IPS-18c (cell line): ENCODE results near the gene DAPP1.

Source experiments
- H3K4me3 ChIP-seq: 2 replicates; pipeline ENCODE4 v1.7.0; 2013; ENCODE audit warnings: low read depth, mild to moderate bottlenecking, low read length, moderate library complexity; ENCODE audit not compliant: insufficient read depth
- H3K9me3 ChIP-seq: one replicate; pipeline ENCODE4 v1.6.1; 2013; ENCODE audit warnings: mild to moderate bottlenecking, low read length, moderate library complexity; ENCODE audit not compliant: control insufficient read depth, insufficient read depth

The DAPP1 gene

DNA sequence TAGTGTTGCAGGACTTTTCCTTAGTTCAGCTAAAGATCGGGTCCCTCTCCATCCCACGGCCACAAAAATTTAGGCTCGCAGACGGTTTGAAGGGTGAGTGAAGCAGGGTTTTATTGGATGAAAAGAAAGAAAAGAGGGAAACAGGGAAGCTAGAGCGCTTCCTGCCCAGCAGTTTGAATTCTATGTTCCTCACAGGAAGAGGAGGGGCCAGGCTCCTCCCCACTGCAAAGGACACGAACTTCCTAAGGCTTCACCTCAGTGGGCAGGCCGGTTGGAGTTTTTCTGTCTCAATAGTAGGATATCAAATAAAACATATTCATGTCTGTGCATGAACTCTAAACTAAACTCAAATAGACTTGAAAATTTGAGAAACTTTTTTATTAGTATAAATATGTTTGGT is 27.4 kb downstream of the DAPP1 start:
- no peak overlapping the region for H3K4me3 ChIP-seq
- H3K9me3 ChIP-seq = no peaks in the 10 kb centered on the region

DNA sequence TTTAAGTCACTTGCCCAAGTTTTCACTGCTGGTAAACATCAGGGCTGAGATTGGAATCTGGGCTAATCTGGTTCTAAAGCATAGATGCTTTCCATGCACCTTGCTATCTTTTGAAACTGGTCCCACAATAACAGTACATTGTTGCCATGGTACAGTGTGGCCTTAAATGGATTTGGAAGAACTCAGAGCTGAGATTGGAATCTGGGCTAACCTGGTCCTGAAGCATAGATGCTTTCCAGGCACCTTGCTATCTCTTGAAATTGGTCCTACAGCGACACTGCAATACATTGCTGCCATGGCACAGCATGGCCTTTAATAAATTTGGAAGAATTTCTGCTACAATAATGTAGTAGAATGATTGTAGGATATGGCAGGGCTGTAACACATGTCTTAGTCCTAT is 28.6 kb downstream of the DAPP1 start:
- no peaks in the 10 kb centered on the region for H3K9me3 ChIP-seq
- no peak overlapping the region for H3K4me3 ChIP-seq

DNA sequence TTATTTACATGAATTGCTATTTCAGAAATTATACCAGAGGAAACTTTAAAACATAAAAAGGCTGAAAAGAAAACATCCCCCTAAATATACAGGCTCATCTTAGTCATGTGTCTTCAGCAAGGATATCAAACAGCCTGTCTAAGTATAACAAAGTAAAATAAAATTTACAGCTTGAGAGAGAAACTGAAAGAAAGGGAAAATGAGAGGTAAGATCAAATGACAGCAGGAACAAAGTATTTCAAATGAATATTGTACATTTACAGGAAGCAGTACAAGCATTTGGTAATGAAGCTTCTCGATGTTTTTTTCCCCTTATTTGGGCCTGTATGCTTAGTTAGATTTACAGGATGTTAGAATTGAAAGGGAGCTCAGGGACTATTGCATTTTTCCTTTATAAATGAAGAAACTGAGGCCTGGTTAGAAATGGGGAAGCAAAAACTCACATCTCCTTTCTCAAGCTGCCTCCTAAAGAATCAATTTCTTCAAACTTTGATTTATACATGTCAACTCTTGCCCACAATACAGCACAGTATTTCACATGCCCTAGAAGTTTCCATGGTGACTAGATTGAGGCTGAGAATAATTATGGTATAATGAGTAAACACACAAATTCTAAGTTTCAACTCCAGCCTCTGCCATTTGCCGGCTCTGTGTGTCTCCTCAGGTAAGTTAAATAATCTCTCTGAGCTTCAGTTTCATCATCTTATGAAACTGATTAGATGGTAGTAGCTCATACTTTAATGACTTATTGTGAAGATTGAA is 29.3 kb downstream of the DAPP1 start:
- Histone ChIP-seq H3K4me3 (no peak overlapping the region), H3K9me3 (no peaks in the 10 kb centered on the region)

DNA sequence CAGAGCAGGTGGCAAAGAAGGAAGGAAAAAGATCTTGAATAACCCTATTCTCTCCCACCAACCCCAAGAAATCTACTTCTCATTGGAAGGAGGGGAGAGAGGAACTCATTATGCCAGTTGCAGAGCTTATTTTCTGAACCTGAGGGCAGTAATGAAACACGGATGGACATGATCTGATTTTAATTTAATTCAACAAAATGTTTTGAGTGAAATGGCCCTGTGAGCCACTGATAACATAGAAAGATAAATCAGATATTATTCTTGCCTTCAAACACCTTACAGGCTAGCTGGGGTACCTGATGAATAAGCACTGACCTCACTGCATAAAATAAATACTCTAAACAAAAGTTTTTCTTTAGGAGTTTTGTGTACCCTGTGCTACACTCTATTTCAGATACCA is 30.3 kb downstream of the DAPP1 start:
- no peak overlapping the region for H3K4me3 ChIP-seq
- H3K9me3 ChIP-seq = no peaks in the 10 kb centered on the region

DNA sequence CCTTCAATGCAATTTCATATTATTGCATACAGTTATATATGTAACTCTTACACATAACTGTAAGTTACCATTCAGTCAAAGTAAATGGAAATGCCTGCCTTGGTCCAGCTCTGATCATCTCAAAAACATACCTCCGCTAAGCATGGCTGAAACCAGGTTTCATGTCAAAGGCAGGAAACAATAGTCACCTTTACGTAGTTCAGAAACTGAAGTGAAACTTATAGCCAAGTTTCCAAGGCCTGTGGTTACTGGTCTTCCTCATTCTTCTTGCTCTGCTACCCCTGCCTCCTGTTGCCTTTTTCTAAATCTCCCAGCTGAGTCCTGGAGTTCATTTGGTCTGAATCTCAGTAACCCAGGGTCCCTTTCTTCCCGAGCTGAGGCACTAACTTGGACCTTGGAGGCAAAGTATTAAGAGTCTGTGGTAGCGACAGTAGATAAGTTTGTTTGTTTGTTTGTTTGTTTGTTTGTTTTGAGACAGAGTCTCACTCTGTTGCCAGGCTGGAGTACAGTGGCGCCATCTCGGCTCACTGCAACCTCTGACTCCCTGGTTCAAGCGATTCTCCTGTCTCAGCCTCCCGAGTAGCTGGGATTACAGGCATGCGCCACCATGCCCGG is 30.8 kb downstream of the DAPP1 start:
- Histone ChIP-seq H3K9me3 (no peaks in the 10 kb centered on the region), H3K4me3 (no peak overlapping the region)

DNA sequence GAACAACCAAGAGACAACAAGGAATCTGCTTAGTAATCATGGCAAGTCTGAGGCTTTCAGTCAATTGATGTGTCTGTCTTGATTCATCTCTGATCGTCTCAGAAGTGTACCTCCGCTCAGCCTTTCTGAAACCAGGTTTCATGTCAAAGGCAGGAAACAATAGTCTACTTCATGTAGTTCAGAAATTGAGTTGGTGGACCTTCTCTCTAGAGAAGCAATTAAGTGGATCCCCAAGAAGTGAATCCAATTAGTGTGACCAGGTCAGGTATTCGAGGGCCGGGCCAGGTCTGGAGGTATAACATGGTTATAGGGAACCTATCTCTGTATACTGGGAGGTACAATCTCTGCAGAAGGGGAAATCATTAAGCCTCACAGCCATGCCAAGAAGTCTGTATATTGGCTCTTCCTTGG is 32.0 kb downstream of the DAPP1 start:
- Histone ChIP-seq H3K4me3 (no peak overlapping the region), H3K9me3 (no peaks in the 10 kb centered on the region)

DNA sequence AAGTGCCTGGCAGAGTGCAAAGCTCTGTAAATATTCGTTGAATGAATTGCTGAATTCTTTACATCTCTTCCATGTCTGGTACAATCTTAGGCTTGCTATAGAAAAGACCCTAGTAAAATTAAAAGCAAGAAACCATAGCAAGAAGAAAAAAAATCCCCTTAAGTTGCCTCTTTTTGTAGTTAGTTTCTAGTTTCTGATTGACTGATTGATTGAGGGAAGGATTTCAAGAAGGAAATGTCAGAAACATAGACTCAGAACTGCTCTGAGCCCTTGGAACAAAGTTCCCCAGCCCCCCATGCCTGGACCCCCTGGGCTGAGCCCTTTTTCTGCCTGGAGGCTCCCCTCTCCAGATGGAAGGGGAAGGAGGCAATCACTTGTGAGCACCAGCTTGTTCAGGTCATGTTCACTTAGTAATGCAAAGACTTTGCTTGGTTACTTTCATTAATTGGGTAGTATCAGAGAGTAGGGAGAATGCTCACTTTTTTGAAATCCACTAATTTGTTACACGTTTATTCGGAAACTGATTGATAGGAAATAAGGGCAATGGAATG is 35.6 kb downstream of the DAPP1 start:
- no peaks in the 10 kb centered on the region for H3K9me3 ChIP-seq

DNA sequence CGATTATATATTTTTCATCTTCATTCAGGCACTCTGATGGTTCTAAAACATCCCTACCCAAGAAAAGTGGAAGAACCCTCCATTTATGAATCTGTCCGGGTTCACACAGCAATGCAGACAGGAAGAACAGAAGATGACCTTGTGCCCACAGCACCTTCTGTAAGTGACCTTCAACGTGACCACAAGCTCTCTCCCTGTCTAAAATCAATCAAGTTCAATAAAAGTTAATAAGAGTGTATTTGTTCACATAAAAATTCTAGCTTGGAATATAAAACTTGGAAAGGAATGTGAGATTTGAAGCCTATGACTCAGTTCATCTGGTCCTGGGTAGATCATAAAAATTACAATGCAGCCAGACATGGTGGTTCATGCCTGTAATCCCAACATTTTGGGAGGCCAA is 36.6 kb downstream of the DAPP1 start:
- Histone ChIP-seq H3K9me3 (no peaks in the 10 kb centered on the region), H3K4me3 (no peak overlapping the region)

More for the DNA sequence above, 35.6 kb downstream of the DAPP1 start:
- H3K4me3 ChIP-seq = no peak overlapping the region

DNA sequence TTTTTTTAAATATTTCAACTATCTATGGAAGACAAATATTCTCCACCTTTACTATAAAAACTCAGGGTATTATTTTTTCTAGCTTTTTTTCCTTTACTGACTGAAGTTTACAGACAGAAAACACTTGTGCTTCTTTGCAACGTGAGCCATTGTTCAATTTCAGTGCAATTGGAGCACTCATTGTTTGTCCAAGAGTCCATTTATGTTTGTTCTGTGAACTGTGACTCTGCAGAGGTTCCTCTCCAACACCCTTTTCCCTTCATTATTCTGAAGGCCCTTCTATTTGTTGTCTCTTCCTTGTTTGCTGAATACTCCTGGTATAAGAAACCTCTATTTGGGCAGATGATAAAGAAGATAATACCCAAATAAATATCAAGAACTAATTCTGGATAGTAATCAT is 37.4 kb downstream of the DAPP1 start:
- H3K4me3 ChIP-seq = no peak overlapping the region
- no peaks in the 10 kb centered on the region for H3K9me3 ChIP-seq

DNA sequence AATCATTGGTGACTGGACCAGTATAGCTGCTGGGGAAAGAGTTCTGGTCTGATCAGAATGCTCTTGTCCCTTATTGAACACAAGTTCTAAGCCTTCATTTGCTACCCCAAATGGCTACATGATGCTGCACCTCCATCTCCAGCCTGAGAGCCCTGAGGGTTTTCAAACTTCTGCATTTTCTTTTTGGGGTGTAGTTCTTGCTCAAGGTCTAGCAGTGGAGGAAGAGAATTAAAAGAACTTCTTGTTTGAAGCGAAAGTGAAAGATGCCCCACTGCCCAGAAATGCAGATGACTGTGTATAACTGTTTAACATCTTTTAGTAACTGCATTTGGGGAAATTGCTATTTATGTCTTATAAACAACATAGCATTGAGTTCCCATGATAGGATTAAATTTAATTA is 39.1 kb downstream of the DAPP1 start:
- H3K4me3 ChIP-seq = no peak overlapping the region

DNA sequence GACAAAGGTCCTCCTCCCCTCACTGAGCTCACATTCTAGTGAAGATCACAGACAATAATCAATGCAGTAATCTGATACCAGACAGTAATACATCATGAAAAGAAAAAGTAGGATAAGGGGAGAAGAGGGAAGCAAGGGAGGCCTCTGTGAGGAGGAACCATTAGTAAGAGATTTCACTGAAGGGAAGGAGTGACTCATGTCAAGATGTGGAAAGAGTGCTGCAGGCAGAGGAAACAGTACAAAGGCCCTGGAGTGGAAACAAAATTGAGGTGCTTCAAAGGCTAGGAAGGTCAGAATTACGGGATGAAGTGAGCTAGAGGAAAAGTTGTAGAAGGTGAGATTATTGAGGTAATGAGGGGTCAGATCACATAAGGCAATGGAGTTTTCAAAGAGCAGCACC is 39.5 kb downstream of the DAPP1 start:
- Histone ChIP-seq H3K4me3 (no peak overlapping the region), H3K9me3 (no peaks in the 10 kb centered on the region)

More for the DNA sequence above, 39.1 kb downstream of the DAPP1 start:
- H3K9me3 ChIP-seq = no peaks in the 10 kb centered on the region

DNA sequence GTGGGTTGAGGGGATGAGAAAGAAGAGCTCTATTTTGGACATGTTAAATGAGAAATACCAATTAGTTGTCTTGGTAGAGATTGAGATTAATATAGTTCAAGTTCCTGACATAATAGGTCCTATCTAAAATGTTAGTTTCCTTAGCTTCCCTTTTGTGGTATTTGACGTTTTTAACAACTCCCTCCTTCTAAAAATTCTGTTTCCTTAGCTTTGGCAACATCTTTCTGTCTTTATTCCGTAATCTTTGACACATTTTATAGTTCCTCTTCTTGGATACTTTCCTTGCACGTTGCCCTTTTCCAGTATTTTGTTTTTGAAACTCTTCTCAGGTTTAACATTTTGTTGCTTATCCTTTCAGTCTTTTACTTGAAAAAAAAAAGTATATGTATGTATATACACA is 40.7 kb downstream of the DAPP1 start:
- no peaks in the 10 kb centered on the region for H3K9me3 ChIP-seq
- H3K4me3 ChIP-seq = no peak overlapping the region

DNA sequence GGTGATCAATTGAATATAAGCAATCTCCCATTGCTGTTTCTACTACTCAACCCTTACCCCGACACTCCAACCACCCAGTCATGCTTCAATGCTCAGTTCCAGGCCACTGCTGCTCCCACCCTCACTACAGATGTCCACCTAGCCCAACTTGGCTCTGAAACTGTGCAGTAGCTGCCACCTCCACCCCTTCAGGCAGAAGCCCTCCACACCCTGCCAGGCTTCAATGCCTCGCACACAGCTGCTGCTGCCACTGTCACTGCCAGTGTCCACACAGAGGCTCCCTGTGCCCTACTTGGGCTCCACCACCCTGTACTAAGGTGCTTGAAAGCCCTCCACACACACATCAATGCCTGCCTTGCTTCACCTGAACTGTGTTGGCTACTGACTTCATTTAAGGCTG is 43.0 kb downstream of the DAPP1 start:
- no peak overlapping the region for H3K4me3 ChIP-seq

DNA sequence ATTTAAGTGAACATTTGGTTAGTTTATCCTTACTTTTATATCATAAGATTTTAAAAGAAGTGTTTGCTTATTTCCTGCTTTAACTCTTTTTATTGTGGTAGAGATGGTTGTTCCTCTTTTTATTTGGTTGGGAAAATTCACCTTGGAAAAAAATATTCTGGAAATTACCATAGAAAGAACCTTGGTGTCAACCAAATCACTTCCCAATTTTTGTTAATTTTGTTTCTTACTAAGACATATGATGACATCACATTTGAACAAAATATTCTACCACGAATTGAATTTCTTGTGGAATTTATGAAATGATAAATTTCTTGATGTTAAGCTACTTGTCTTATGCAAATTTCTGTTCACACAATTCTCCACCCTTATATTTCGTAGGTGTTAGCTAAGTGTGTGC is 43.9 kb downstream of the DAPP1 start:
- no peak overlapping the region for H3K4me3 ChIP-seq

More for the DNA sequence above, 43.0 kb downstream of the DAPP1 start:
- no peaks in the 10 kb centered on the region for H3K9me3 ChIP-seq

DNA sequence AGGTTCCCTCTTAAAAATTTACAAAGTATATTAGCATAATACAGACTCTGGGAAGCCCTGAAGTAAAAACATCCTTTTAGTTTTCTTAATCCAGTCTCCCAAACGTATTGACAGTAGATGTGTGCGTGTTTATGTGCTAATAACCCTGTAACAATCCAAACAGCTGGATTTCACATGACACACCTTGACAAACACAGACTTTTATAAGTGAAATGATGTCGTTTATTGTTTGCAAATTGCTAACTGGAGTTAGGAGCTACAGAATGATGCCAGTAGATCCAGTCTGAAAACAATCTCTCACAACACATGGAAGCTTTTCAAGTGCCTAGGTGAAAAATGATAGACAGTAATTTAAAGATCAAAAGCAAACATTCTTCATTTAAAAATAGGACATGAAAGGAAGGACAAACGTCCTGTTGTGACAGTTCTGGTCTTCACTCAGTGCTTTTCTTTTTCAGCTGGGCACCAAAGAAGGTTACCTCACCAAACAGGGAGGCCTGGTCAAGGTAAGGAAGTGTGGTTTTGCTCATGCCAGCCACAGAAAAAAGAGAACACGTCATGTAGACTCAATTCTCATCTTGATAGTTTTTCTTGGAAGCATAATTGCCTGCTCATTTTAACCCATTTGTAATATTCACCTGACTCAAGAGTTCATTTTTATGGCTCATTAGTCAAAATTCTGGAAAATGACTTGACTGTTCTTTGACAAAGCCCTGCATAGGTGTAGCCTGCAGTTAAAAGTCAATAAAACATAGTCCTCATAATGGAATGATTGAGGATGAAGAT is 44.7 kb downstream of the DAPP1 start:
- Histone ChIP-seq H3K9me3 (no peaks in the 10 kb centered on the region), H3K4me3 (no peak overlapping the region)

More for the DNA sequence above, 43.9 kb downstream of the DAPP1 start:
- no peaks in the 10 kb centered on the region for H3K9me3 ChIP-seq

DNA sequence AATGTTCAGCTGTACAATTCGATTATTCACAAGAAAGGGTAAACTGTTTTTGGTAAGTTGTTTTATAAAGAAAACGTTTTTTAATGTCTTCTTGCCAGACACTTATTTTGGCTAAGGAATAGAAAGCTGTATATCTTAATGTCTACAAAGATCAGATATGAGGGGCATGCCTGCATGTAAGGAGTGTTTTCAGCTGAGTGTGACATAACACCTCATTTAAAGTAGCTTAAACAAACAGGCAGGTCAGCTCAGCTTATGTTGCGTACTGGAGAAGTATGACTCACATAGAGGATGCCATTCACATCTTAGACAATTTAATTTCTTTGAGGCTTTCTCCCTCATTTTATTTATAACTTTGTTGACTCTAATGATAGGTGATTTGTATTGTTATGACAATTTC is 47.2 kb downstream of the DAPP1 start:
- Histone ChIP-seq H3K4me3 (no peak overlapping the region), H3K9me3 (no peaks in the 10 kb centered on the region)

DNA sequence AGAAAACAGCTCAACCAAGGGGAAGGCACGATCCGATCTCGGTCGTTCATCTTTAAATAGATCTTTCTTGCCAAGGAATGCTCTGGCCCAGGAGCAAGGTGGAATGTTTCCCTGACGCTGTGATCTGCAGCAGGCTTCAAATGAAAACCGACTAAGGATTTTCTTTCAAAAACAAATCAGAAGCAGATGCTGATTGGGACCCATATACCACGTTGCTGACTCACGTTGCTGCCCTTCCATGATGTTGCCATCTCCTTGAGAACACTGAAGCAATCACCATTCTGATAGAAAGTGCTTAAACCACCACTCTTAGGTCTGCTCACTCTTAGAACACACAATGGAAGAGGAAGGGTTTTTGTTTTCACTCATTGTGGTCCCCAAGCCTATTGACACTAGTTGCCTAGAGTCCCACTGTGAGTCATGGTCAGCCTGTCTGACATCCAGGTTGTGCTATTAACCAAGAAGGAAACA is 51.5 kb downstream of the DAPP1 start:
- H3K9me3 ChIP-seq = no peaks in the 10 kb centered on the region
- H3K4me3 ChIP-seq = no peak overlapping the region

DNA sequence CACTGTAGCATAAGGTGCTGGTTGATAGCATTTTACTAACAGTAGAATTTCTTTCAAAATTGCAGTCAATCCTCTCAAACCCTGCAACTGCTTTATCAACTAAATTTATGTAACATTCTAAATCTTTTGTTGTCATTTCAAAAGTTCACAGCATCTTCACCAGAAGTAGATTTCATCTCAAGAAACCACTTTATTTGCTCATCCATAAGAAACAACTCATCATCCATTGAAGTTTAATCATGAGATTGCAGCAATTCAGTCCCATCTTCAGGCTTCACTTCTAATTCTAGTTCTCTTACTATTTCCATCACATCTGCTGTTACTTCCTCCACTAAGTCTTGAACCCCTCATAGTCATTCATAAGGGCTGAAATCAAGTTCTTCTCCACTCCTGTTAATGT is 55.9 kb downstream of the DAPP1 start:
- H3K9me3 ChIP-seq = no peaks in the 10 kb centered on the region
- no peak overlapping the region for H3K4me3 ChIP-seq
